GM12873 (cell line): ENCODE results near the gene FAM3A.

Experiments used
- CTCF ChIP-seq: IDR thresholded peaks from 2 replicates; pipeline ENCODE4 v1.5.1; 2012; ENCODE audit warnings: low read depth, mild to moderate bottlenecking, moderate library complexity, low read length, control low read depth; ENCODE audit not compliant: insufficient read depth; ENCODE audit errors: missing control alignments

The FAM3A gene

DNA sequence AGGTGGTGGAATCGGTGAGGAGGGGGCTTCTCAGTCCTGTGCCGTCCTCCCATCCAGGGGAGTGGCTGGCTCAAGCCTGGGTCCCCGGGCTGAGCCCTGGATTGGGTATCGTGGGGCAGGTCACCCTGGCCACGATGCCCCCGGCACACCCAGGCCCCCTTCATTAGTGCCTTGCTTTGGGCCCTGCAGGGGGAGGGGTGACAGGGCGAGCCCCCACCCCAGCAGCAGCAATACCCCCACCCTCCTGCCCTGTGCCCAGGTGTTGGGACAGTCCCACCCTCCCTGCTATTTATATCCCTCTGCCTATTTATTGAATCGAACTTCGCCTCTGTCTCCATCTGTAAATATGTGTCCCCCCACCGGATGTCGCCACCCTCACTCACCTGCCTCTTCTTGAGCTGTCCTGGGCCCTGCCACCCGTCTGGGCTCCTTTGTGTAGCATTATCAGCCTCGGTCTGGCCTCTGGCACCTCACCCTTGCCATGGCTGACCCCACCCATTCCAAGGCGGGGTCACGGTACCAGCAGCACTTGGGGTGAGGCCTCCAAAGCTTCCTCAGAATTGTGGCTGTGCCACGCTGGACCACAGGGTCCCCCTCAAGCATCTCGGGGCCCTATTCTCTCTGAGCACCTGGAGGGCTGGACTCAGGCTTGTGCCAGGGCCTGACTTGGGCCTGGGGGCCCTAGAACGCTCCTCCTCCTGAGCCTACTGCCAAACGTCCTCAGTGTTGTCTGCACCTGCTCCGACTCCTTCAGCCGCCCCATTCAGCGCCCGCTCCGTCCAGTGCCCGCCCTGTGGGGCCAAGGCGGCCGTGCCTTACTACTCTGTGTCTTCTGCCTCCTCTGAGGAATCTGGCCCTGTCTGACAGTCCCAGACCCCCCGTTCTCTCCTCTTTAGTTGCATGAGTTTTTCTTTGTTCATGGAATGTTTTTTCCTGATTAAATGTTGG lies 43.1 kb downstream of the FAM3A start:
- TF ChIP-seq CTCF: no peak

DNA sequence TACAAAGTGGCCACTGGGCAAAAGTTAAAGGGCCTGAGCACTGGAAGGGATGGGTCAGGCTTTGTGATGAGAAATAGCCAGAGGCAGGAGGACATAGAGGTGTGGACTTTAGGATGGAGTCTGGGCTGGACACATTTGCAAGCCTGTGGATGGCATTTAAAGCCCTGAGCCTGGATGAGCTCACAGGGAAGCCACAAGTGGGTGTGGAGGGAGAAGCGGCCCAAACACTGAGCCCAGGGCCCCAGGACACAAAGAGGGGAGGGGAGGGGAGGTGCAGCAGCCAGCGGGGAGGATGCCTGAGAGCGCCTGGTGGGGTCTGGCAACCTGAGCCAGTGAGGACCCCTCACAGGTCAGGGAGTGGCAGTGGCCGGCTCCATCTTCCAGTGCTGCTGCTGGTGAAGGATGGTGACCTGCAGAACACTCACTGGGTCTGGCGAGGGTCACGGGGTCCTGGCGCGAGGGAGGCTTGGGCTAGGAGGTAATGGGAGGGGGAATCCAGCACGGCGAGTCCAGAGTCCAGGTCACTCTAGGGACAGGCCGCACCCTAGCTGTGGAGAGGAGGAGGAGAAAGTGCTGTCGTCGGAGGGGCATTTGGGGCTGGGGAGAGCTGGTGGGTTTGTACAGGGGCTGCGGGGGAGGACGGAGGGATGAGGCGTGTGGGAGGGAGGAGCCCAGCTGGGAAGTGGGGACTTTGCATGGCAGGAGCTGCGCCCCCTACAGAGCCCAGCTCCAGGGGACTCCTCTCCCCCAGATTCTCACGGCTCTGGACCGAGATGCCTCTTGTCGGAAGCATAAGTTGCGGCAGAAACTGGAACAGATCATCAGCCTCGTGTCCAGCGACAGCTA lies 44.0 kb downstream of the FAM3A start:
- no peak for TF ChIP-seq CTCF

DNA sequence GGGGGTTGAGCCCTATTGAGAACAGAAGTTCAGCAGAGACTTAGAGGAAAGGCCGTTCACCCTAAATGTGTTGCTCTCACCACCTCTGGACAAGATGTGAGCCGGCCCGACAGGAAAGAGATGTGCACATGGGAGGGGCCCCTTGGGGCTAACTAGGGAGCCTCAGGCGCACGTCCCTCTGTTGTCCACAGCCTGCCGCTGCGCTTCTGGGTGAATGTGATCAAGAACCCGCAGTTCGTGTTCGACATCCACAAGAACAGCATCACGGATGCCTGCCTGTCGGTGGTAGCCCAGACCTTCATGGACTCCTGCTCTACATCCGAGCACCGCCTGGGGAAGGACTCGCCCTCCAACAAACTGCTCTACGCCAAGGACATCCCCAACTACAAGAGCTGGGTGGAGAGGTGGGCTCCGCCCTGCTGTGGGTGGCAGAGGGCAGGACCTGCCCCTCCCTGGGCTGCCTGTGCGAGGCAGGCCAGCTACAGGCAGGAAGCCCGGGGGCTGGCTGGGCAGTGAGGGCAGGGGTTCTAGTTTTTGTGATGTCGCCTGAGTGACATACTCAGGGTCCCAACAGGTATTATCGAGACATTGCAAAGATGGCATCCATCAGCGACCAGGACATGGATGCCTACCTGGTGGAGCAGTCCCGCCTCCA lies 45.0 kb downstream of the FAM3A start:
- no peak for TF ChIP-seq CTCF

DNA sequence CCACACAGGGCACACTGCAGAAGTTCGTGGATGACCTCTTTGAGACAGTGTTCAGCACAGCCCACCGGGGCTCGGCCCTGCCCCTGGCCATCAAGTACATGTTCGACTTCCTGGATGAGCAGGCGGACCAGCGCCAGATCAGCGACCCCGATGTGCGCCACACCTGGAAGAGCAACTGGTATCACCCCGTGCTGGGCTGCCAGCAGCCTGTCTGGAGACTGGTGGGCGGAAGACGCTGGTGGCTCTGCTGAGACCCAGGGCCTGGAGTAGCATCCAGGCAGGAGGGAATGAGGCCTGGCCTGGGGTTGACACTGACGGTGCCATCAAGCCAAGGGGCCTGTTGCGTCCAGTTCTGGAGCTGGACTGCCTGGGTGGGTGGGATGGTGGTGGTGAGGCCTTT lies 45.6 kb downstream of the FAM3A start:
- no peak for TF ChIP-seq CTCF

DNA sequence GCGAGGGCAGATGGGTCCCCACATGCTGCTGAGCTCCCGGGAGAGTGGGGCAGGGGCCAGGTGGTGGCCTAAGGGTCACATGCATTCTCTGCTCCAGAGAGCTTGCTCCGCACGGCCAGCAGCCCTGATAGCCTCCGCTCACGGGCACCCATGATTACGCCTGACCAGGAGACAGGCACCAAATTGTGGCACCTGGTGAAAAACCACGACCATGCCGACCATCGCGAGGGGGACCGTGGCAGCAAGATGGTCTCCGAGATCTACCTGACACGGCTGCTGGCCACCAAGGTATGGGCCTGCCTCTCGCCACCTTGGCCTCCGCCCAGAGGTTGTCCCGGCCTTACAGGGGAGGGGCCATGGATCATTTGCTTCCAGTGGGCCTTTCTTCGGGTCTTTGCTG lies 46.2 kb downstream of the FAM3A start:
- TF ChIP-seq CTCF: no peak

DNA sequence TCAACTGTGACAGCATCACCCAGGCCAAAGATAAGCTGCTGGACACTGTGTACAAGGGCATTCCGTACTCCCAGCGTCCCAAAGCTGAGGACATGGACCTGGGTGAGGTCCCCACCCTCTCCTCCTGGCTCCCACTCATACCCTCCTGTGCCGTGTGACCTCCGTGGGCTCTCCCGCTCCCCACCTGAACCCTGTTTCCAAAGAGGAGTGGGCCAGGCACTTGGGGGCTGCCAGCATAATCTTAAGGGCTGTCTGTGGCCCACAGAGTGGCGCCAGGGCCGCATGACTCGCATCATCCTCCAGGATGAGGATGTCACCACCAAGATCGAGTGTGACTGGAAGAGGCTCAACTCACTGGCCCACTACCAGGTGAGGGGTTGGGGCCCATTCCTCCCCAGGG lies 46.9 kb downstream of the FAM3A start:
- TF ChIP-seq CTCF: no peak

DNA sequence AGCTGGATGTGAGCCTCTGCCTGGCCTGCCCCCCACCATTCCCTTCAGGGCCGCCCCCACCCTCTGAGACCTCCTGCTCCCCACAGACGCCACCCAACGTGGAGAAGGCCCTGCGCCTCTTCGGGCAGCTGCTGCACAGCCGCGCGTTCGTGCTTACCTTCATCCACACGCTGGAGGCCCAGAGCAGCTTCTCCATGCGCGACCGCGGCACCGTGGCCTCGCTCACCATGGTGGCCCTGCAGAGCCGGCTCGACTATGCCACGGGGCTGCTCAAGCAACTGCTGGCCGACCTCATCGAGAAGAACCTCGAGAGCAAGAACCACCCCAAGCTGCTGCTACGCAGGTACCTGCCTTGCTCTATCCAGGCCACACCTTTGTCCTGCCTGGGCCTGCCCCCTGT lies 47.8 kb downstream of the FAM3A start:
- no peak for TF ChIP-seq CTCF
